Esophagus squamous epithelium (tissue), 4 donors: Measurements from ENCODE around the gene FDX1.

Source experiments
- POLR2A ChIP-seq, 4 donors: fragments of 450-650 bp; IDR thresholded peaks; one replicate each; pipeline ENCODE4 v1.6.1; 2017; ENCODE audit warnings: antibody characterized with exemption in 4 of 4, mild to moderate bottlenecking in 4 of 4, moderate library complexity in 3 of 4
- TF ChIP-seq, protein P1 (sequence below), 6 experiments: fragments of 450-650 bp in 4 of 6; fragments of 200-600 bp in 2 of 6; sonication (generic) in 2 of 6; IDR thresholded peaks; one replicate each; pipeline ENCODE4 v1.5.1; 2016 to 2019; ENCODE audit warnings: antibody characterized with exemption in 6 of 6, mild to moderate bottlenecking in 4 of 6, moderate library complexity in 4 of 6

GRCh38 chr11:110481523-110481922 lies 51.8 kb downstream of the FDX1 start:
- no peak for TF ChIP-seq POLR2A (IDR thresholded peaks at IDR 0.05)
- TF ChIP-seq, protein P1, sequence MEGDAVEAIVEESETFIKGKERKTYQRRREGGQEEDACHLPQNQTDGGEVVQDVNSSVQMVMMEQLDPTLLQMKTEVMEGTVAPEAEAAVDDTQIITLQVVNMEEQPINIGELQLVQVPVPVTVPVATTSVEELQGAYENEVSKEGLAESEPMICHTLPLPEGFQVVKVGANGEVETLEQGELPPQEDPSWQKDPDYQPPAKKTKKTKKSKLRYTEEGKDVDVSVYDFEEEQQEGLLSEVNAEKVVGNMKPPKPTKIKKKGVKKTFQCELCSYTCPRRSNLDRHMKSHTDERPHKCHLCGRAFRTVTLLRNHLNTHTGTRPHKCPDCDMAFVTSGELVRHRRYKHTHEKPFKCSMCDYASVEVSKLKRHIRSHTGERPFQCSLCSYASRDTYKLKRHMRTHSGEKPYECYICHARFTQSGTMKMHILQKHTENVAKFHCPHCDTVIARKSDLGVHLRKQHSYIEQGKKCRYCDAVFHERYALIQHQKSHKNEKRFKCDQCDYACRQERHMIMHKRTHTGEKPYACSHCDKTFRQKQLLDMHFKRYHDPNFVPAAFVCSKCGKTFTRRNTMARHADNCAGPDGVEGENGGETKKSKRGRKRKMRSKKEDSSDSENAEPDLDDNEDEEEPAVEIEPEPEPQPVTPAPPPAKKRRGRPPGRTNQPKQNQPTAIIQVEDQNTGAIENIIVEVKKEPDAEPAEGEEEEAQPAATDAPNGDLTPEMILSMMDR (IDR thresholded peaks at IDR 0.05), result no peak
